K562 (cell line): ENCODE results near the gene TIGD1. TPM values are rescaled to one million over a fixed set of nuclear protein-coding genes. Genes with fewer than 3 reads are reported as not detected.

Experiments
- ATAC-seq: fragments of 200-7000 bp; cut with Tn5 transposase; 3 replicates; pipeline ENCODE4 v1.9.1; 2020; ENCODE audit warnings: moderate library complexity
- BruUV-seq: library from RNA; stranded (reverse); fragments of 400-500 nt; replicated peaks from 2 replicates; lab custom pipeline; 2021; lab: Mats Ljungman, UMichigan
- CTCF ChIA-PET: fragments of 300-600 bp; formaldehyde crosslinking; extraction: SDS; loops from one replicate; lab custom pipeline; 2021; ENCODE audit warnings: low intra/inter-chr PET ratio; lab: Yijun Ruan, JAX
- POLR2A ChIA-PET: fragments of 300-600, 350-650 bp; sonication (Branson Sonifier 250); formaldehyde crosslinking; extraction: SDS; loops from one replicate; lab custom pipeline; 2021; ENCODE audit warnings: antibody characterized with exemption, inconsistent platforms; lab: Yijun Ruan, JAX
- DNase-seq, 4 experiments: peaks; one replicate each; pipeline versions ENCODE4 v3.0.0 to v3.0.0-alpha.2; 2011 to 2018; ENCODE audit warnings: low spot score in 3 of 4, mixed read lengths in 3 of 4; ENCODE audit errors: extremely low read depth in 1 of 4
- FAIRE-seq: peaks from 2 replicates; lab custom pipeline; 2011; peaks lifted over from hg19 to GRCh38; lab: Jason Lieb, UNC
- H2AFZ ChIP-seq: 2 replicates; pipeline ENCODE4 v1.6.0; 2011; ENCODE audit warnings: low read depth, low read length, control low read depth, inconsistent platforms
- H3K27ac ChIP-seq: fragments of 200-600 bp; 3 replicates; pipeline ENCODE4 v1.8.0; 2011; ENCODE audit warnings: low read depth, mild to moderate bottlenecking, control low read depth, inconsistent platforms, low read length, moderate library complexity, mixed read lengths; ENCODE audit errors: extremely low read depth
- H3K27me3 ChIP-seq, 2 experiments: fragments of 300-600 bp in 1 of 2; 2 replicates in 1 of 2; 3 replicates in 1 of 2; pipeline versions ENCODE4 v1.6.0 to v1.8.0; 2011; ENCODE audit warnings: inconsistent platforms in 2 of 2, low read length in 2 of 2, mild to moderate bottlenecking in 1 of 2, mixed read lengths in 1 of 2, moderate library complexity in 1 of 2; ENCODE audit not compliant: control insufficient read depth in 2 of 2, insufficient read depth in 2 of 2
- H3K36me3 ChIP-seq: fragments of 300-600 bp; 3 replicates; pipeline ENCODE4 v1.8.0; 2011; ENCODE audit warnings: mild to moderate bottlenecking, low read length, inconsistent platforms; ENCODE audit not compliant: control insufficient read depth, insufficient read depth
- H3K4me1 ChIP-seq, 2 experiments: fragments of 200-600 bp in 1 of 2; replicated peaks in 1 of 2; 2 replicates in 1 of 2; 3 replicates in 1 of 2; pipeline versions ENCODE4 v1.5.1 to v1.8.0; 2011; ENCODE audit warnings: inconsistent platforms in 2 of 2, low read length in 2 of 2, mild to moderate bottlenecking in 1 of 2, mixed read lengths in 1 of 2, moderate library complexity in 1 of 2; ENCODE audit not compliant: control insufficient read depth in 2 of 2, insufficient read depth in 2 of 2
- H3K4me2 ChIP-seq: 2 replicates; pipeline ENCODE4 v1.6.1; 2011; ENCODE audit warnings: low read length, control low read depth, inconsistent platforms, mixed read lengths; ENCODE audit not compliant: insufficient read depth
- H3K4me3 ChIP-seq: fragments of 200-600 bp; sonication (generic), shearing (Covaris generic); 2 replicates; pipeline ENCODE4 v1.5.1; 2016; ENCODE audit warnings: control low read depth, inconsistent platforms
- H3K79me2 ChIP-seq: fragments of 200-600 bp; 3 replicates; pipeline ENCODE4 v1.8.0; 2011; ENCODE audit warnings: low read length, inconsistent platforms; ENCODE audit not compliant: control insufficient read depth, insufficient read depth
- H3K9ac ChIP-seq, 2 experiments: 2 replicates each; pipeline versions ENCODE4 v1.6.0 to v1.6.1; 2011; ENCODE audit warnings: low read depth in 2 of 2, low read length in 2 of 2, control low read depth in 1 of 2, inconsistent platforms in 1 of 2, mild to moderate bottlenecking in 1 of 2, mixed read lengths in 1 of 2; ENCODE audit not compliant: insufficient read depth in 1 of 2
- H3K9me1 ChIP-seq: one replicate; pipeline ENCODE4 v1.6.0; 2011; ENCODE audit warnings: inconsistent platforms, mild to moderate bottlenecking, low read length, moderate library complexity; ENCODE audit not compliant: control insufficient read depth, insufficient read depth
- H3K9me3 ChIP-seq: replicated peaks from 2 replicates; pipeline ENCODE4 v1.5.1; 2011; ENCODE audit warnings: low read depth, low read length, inconsistent platforms; ENCODE audit not compliant: control insufficient read depth, insufficient read depth
- H4K20me1 ChIP-seq: replicated peaks from 2 replicates; pipeline ENCODE4 v1.6.1; 2011; ENCODE audit warnings: low read length, inconsistent platforms, mixed read lengths; ENCODE audit not compliant: control insufficient read depth, insufficient read depth
- ATF2 ChIP-seq: sonication (generic); formaldehyde crosslinking; IDR thresholded peaks from 2 replicates; pipeline ENCODE4 v1.8.1; 2022; ENCODE audit warnings: missing genetic modification reagents
- ATF4 ChIP-seq: fragments of 450-650 bp; formaldehyde crosslinking; IDR thresholded peaks from 2 replicates; pipeline ENCODE4 v1.4.0; 2022; ENCODE audit warnings: mild to moderate bottlenecking, moderate library complexity
- CC2D1A ChIP-seq: fragments of 450-650 bp; IDR thresholded peaks from 2 replicates; pipeline ENCODE4 v1.6.1; 2017; ENCODE audit warnings: mild to moderate bottlenecking
- CHD2 ChIP-seq: IDR thresholded peaks from 2 replicates; pipeline ENCODE4 v1.6.1; 2011; ENCODE audit warnings: low read depth, low read length
- FOXJ3 ChIP-seq: sonication (generic); formaldehyde crosslinking; IDR thresholded peaks from 2 replicates; pipeline ENCODE4 v1.4.0; 2020; ENCODE audit warnings: mild to moderate bottlenecking, missing genetic modification reagents
- GTF2F1 ChIP-seq: IDR thresholded peaks from 2 replicates; pipeline ENCODE4 v1.6.1; 2011; ENCODE audit warnings: low read depth, low read length, improper control_type of control experiment
- MAX ChIP-seq: sonication (generic); formaldehyde crosslinking; IDR thresholded peaks from 2 replicates; pipeline ENCODE4 v1.9.0; 2022; ENCODE audit warnings: mild to moderate bottlenecking, missing genetic modification reagents
- MLX ChIP-seq, 2 experiments: fragments of 450-650 bp in 1 of 2; sonication (generic) in 1 of 2; formaldehyde crosslinking; conservative IDR thresholded peaks; 2 replicates each; pipeline versions ENCODE4 v1.4.0 to v1.8.1; 2020 to 2022; ENCODE audit warnings: mild to moderate bottlenecking in 1 of 2, missing genetic modification reagents in 1 of 2
- MTA3 ChIP-seq: fragments of 450-650 bp; formaldehyde crosslinking; IDR thresholded peaks from 2 replicates; pipeline ENCODE4 v1.6.1; 2017; ENCODE audit warnings: mild to moderate bottlenecking, borderline replicate concordance
- NFE2 ChIP-seq: IDR thresholded peaks from 2 replicates; pipeline ENCODE4 v1.6.1; 2014; ENCODE audit warnings: antibody characterized with exemption, low read depth
- PYGO2 ChIP-seq: fragments of 450-650 bp; IDR thresholded peaks from 2 replicates; pipeline ENCODE4 v1.6.1; 2016; ENCODE audit warnings: mild to moderate bottlenecking, missing genetic modification characterization, moderate library complexity, missing compliant biosample characterization
- RBFOX2 ChIP-seq: fragments of 200-400 bp; formaldehyde crosslinking; IDR thresholded peaks from 2 replicates; pipeline ENCODE4 v1.6.1; 2017; ENCODE audit warnings: low read depth, mild to moderate bottlenecking, low read length, moderate library complexity
- SREBF1 ChIP-seq: fragments of 150-350 bp; IDR thresholded peaks from 2 replicates; pipeline ENCODE4 v1.6.1; 2014; ENCODE audit warnings: antibody characterized with exemption, low read depth, low read length, borderline replicate concordance
- THRAP3 ChIP-seq: fragments of 450-650 bp; IDR thresholded peaks from 2 replicates; pipeline ENCODE4 v1.6.1; 2016; ENCODE audit warnings: mild to moderate bottlenecking, inconsistent platforms, borderline replicate concordance
- XRCC4 ChIP-seq: IDR thresholded peaks from one replicate; pipeline ENCODE4 v1.6.1; 2011; ENCODE audit not compliant: insufficient read depth, insufficient read length; ENCODE audit errors: extremely low read depth
- ZFX ChIP-seq: sonication (generic); formaldehyde crosslinking; IDR thresholded peaks from 2 replicates; pipeline ENCODE4 v1.8.0; 2022; ENCODE audit warnings: mild to moderate bottlenecking, missing genetic modification reagents, moderate library complexity
- ZNF263 ChIP-seq: sonication (generic); formaldehyde crosslinking; IDR thresholded peaks from 2 replicates; pipeline ENCODE4 v1.8.0; 2022; ENCODE audit warnings: mild to moderate bottlenecking, missing genetic modification reagents, borderline replicate concordance
- ZNF436 ChIP-seq: fragments of 250-450, 450-650 bp; sonication (Bioruptor Pico); formaldehyde crosslinking; IDR thresholded peaks from 2 replicates; pipeline ENCODE4 v1.7.0; 2020; ENCODE audit warnings: mild to moderate bottlenecking
- ZNF511 ChIP-seq: sonication (generic); formaldehyde crosslinking; IDR thresholded peaks from 2 replicates; pipeline ENCODE4 v1.8.0; 2022; ENCODE audit warnings: mild to moderate bottlenecking, missing genetic modification reagents
- WGBS: fragments of 100-300 bp; shearing (Covaris generic); methylation state at CpG from one replicate; pipeline ENCODE4 v1.1.6; 2016; ENCODE audit warnings: low coverage, mixed read lengths; ENCODE audit not compliant: insufficient coverage; ENCODE audit errors: missing lambda C conversion rate; 5-methylcytosine and 5-hydroxymethylcytosine counted together
- in situ Hi-C: fragments of 300-500 bp; cut with MboI; formaldehyde crosslinking; loops from 4 replicates; pipeline ENCODE4 v1.15.0; 2018; ENCODE audit warnings: inconsistent platforms, mixed read lengths
- intact Hi-C: fragments of 100-400 bp; cut with micrococcal nuclease; formaldehyde crosslinking; loops from 2 replicates; pipeline ENCODE4 v1.14.2; 2022
- polyA plus RNA-seq, 8 experiments: library from polyadenylated mRNA; depleted of rRNA in 4 of 8; stranded (reverse) in 5 of 8; unstranded in 3 of 8; fragments of >200 nt; fragmentation: Nextera tagmentation in 2 of 8; fragmentation: Illumina TruSeq in 1 of 8; extraction: Ambion mirVana in 2 of 8; extraction: Trizol in 1 of 8; gene quantifications; 2 replicates each; pipeline versions ENCODE4 v1.2.1 to v1.2.3, GENCODE V29; 2011 to 2014; ENCODE audit warnings: inconsistent platforms in 1 of 8, missing spikeins in 1 of 8
- total RNA-seq, 7 experiments: library from RNA; depleted of rRNA in 6 of 7; stranded (reverse); fragments of >200 nt in 6 of 7; fragmentation: Illumina TruSeq in 2 of 7; extraction: Trizol in 2 of 7; gene quantifications; 2 replicates each; pipeline versions ENCODE4 v1.2.1 to v1.2.3, GENCODE V29; 2011 to 2021; ENCODE audit warnings: low replicate concordance in 1 of 7

TIGD1 gene
- total and polyA plus RNA-seq, 9 of the 15 experiments (the other 6 are each of a cell fraction or from before 2014, with no cell fraction given): 2.0 to 10.1 (median 6.6) TPM

GRCh38 chr2:232498452-232498851, 51.9 kb downstream of the TIGD1 start:
- Histone ChIP-seq H3K27me3 (peaks cover 0 to 31% of the 10 kb centered on the region in 2 experiments; a peak in 2 of 5 replicates), H2AFZ (no peak overlapping the region), H3K4me3 (no peak overlapping the region), H3K79me2 (no peaks in the 10 kb centered on the region), H3K4me1 (peaks cover 0 to 11% of the 10 kb centered on the region in 2 experiments; a peak in 2 of 5 replicates), H3K27ac (no peak overlapping the region), H3K9me3 (no peaks in the 10 kb centered on the region), H3K9me1 (no peaks in the 10 kb centered on the region), H4K20me1 (no peaks in the 10 kb centered on the region), H3K9ac (no peak overlapping the region), H3K36me3 (no peaks in the 10 kb centered on the region), H3K4me2 (no peak overlapping the region)
- in situ Hi-C loops: no loop called here
- intact Hi-C loops: no loop called here
- 0% methylated on average over 2 of the region's 3 CpGs for WGBS
- ChIA-PET POLR2A (no interaction called here), CTCF (no interaction called here)
- no TSS peak for BruUV-seq
- no peak for ATAC-seq
- no peak for DNase-seq
- no peak for FAIRE-seq
- TF ChIP-seq CC2D1A (no peak), CHD2 (no peak), ZNF511 (CRISPR knock-in tag) (no peak), GTF2F1 (no peak), XRCC4 (no peak), FOXJ3 (CRISPR knock-in tag) (no peak), ZFX (CRISPR knock-in tag) (no peak), MLX (CRISPR knock-in tag; conservative IDR thresholded peaks at IDR 0.05) (no peak), RBFOX2 (no peak), ZNF263 (CRISPR knock-in tag) (no peak), MTA3 (no peak), THRAP3 (no peak), ATF4 (CRISPR knock-in tag) (no peak), NFE2 (no peak), ZNF436 (CRISPR knock-in tag) (no peak), PYGO2 (tag) (no peak), MAX (CRISPR knock-in tag) (no peak), ATF2 (CRISPR knock-in tag) (no peak), SREBF1 (no peak)
